ENCODE data around the gene CDH26.

- TF ChIP-seq CREB1 (IDR thresholded peaks at IDR 0.05; ENCODE audit: low read depth) (no peak), ZBTB7A (IDR thresholded peaks at IDR 0.05; ENCODE audit: low read depth) (no peak)
Measured at GRCh38 chr20:59937150-59937549, 21.1 kb upstream of the CDH26 start.

Data from Ishikawa (cell line).